HG03457 (cell line): ENCODE measurements around the gene ZNF846.
"Not testable (repeated sequence)": the region's sequence is repeated elsewhere in the genome, so short reads cannot be mapped to it uniquely, and the experiment has no call there.

Experiments used
- ATAC-seq: cut with Tn5 transposase; IDR thresholded peaks from one replicate; pipeline ENCODE4 v1.9.1; 2021; ENCODE audit warnings: moderate number of reproducible peaks; ENCODE audit not compliant: unreplicated experiment

Gene ZNF846

GRCh38 chr19:9785367-9786331 lies 17.1 kb upstream of the ZNF846 start:
- ATAC-seq, result no peak

GRCh38 chr19:9784163-9784496 lies 15.6 kb upstream of the ZNF846 start:
- ATAC-seq, result not testable (repeated sequence)

DNA sequence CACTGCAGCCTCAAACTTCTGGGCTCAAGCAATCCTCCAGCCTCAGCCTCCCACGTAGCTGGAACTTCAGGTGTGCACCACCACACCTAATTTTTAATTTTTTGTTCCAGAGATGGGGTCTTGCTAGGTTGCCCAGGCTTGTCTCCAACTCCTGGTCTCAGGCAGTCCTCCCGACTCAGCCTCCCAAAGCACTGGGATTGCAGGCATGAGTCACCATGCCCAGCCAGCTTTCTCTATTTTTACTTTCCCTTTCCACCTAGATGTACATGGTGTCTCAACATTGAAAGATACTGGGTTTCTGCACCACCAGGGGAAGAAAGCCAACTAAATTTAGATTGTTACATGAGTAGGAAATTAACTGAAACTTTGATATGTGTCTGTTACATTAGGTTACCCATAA lies 13.8 kb upstream of the ZNF846 start:
- no peak for ATAC-seq

DNA sequence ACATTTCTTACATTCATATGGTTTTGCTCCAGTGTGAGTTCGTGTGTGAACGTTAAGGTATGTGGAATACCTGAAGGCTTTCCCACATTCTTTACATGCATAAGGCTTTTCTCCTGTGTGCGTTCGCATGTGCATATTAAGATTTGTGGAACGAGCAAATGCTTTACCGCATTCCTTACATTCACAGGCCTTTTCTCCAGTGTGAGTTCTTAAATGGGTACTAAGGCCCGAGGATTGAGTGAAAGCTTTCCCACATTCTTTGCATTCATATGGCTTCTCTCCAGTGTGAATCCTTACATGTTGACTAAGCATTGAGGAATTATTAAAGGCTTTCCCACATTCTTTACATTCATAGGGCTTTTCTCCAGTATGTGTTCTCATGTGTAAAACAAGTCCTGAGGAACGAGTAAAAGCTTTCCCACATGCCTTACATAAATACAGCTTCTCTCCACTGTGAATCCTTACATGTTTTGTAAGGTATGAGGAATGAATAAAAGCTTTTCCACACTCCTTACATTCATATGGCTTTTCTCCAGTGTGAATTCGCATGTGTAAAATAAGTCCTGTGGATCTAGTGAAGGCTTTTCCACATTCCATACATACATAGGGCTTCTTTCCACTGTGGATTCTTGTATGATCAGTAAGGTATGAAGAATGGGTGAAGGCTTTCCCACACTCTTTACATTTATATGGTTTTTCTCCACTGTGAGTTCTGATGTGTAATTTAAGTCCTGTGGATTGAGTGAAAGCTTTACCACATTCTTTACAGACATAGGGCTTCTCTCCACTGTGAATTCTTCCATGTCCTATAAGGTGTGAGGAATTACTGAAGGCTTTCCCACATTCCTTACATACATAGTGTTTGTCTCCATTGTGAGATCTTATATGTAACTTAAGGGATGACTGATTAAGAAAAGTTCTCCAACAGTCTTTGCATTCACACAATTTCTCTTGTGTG lies 10.7 kb downstream of the ZNF846 start:
- ATAC-seq, result no peak

DNA sequence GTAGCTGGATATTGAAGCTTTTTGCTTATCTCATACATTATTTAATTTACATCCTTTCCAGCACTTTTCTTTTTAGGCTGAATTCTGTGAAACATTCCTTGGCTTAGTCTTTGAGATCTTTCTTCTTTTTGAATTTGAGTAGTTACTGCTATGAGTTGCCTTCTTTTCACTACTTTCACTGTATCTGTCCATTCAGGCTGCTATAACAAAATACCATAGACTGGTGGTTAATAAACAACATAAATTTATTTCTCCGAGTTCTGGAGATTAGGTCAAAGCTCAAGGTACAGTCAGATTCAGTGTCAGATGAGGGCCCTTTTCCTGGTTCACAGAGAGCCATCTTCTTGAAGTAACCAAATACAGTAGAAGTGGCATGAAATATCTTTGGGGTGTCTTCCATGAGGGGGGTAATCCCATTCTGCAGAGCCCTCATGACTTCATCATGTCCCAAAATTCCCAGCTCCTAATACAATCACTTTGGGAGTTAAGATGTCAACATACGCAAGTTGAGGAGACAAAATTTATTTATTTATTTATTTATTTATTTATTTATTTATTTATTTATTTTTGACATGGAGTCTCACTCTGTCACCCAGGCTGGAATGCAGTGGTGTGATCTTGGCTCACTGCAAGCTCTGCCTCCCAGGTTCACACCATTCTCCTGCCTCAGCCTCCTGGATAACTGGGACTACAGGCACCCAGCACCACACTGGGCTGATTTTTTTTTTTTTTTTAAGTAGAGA lies 15.7 kb downstream of the ZNF846 start:
- ATAC-seq, result no peak

- no peak for ATAC-seq
Observed at GRCh38 chr19:9751446-9751845, 17.1 kb downstream of the ZNF846 start.

DNA sequence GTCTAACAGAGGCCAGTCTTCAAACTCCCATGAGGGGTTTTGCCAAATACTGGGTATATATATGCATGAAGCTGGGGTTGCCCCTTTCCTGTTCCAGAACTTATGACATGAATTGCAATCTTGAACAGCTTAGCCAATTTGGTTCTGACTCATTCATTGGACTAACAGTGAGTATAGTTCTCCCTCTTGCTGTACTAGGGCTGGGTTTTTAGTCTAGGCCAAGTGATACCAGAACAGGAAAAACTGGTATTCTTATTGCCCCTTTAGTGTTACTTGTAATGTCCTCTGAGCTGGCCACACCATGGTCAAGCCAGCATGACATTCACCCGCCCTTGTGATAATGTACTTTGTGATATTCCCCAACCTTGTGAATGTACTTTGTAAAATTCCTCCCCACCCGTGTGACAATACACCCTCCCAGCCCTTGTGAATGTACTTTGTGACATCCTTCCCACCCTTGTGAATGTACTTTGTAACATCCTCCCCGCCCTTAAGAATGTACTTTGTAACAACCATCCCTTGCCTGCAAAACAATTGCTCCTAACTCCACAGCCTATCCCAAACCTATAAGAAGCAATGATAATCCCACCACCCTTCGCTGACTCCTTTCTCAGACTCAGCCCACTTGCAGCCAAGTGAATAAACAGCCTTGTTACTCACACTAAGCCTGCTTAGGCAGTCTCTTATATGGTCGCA lies 26.9 kb downstream of the ZNF846 start:
- ATAC-seq, result no peak

GRCh38 chr19:9735986-9736385 lies 32.6 kb downstream of the ZNF846 start:
- no peak for ATAC-seq

GRCh38 chr19:9730056-9730455 lies 38.5 kb downstream of the ZNF846 start:
- not testable (repeated sequence) for ATAC-seq

DNA sequence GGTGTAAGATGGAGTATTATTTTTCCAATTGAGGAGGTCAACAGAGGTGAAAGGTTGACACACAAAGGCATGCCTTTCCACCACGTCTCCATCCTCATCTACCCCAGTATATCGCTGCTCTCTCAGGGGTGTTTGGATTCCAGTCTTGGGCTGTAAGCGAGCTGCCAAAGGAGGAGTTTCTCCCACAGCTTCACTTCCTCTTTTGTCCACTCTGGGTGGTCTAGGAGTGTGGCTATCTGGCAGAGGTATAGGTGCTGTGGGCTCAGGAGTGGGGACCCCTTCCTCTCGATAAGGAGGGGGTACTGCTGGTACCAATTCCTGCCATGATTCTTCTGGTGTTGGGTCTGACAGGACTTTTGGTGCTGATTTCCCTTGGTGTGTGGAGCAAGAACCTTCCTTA lies 39.4 kb downstream of the ZNF846 start:
- ATAC-seq, result no peak

DNA sequence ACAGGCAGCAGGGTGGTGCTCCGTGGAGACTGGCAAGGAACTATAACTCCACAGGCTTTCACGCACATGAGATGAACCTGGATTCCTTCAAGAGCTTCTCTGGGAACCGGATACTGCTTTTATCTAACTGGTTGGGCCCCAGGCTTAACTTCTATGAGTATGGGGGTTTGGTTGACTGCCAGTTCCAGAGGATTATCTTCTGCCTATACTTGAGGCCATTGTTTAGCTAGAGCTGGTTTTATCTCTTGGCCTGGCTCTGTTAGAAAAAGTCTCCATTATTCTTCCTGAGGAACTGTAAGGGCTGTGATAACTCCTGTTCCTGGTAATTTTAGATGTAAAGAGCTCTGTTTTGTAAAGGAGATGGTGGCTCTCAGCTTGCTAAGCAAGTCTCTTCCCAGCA lies 40.9 kb downstream of the ZNF846 start:
- ATAC-seq, result no peak

- ATAC-seq, result not testable (repeated sequence)
Observed at GRCh38 chr19:9725508-9726201, 42.9 kb downstream of the ZNF846 start.

DNA sequence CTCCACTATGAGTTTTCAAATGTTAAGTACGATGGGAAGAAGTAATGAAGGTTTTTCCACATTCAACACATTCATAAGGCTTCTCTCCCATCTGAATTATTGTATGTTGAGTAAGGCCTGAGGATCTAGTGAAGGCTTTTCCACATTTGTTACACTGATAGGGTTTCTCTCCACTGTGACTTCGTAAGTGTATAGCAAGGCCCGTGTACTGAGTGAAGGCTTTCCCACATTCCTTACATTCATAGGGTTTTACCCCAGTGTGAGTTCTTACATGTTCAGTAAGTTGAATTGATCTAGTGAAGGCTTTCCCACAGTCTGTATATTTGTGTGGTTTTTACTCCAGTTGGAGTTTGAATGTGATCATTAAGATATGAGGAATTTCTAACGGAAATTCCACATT lies 44.4 kb downstream of the ZNF846 start:
- ATAC-seq, result no peak

GRCh38 chr19:9721861-9722260 lies 46.7 kb downstream of the ZNF846 start:
- no peak for ATAC-seq

GRCh38 chr19:9720541-9720940 lies 48.0 kb downstream of the ZNF846 start:
- no peak for ATAC-seq

GRCh38 chr19:9711815-9712214 lies 56.7 kb downstream of the ZNF846 start:
- no peak for ATAC-seq

GRCh38 chr19:9709305-9709704 lies 59.2 kb downstream of the ZNF846 start:
- no peak for ATAC-seq

- no peak for ATAC-seq
Observed at GRCh38 chr19:9705836-9706235, 62.7 kb downstream of the ZNF846 start.

DNA sequence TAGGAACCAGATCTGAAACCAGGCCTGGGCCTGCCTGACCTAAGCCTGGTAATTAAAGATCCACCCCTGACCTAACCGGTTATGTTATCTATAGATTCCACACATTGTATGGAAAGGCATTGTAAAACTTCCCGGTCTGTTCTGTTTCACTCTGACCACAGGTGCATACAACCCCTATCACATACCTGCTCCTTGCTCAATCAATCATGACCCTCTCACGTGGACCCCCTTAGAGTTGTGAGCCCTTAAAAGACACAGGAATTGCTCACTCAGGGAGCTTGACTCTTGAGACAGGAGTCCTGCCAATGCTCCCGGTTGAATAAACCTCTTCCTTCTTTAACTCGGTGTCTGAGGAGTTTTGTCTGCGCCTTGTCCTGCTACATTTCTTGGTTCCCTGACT lies 66.4 kb downstream of the ZNF846 start:
- ATAC-seq, result no peak
